HG03439 (cell line): ENCODE measurements around the gene CACFD1.
A peak's percentile ranks its signal among the peaks of the same experiment; 100 is the strongest.
"Not testable (repeated sequence)": the region's sequence is repeated elsewhere in the genome, so short reads cannot be mapped to it uniquely, and the experiment has no call there.

Source experiments
- ATAC-seq: cut with Tn5 transposase; IDR thresholded peaks from one replicate; pipeline ENCODE4 v1.9.1; 2021; ENCODE audit warnings: mild to moderate bottlenecking, moderate library complexity; ENCODE audit not compliant: unreplicated experiment

Gene CACFD1

DNA sequence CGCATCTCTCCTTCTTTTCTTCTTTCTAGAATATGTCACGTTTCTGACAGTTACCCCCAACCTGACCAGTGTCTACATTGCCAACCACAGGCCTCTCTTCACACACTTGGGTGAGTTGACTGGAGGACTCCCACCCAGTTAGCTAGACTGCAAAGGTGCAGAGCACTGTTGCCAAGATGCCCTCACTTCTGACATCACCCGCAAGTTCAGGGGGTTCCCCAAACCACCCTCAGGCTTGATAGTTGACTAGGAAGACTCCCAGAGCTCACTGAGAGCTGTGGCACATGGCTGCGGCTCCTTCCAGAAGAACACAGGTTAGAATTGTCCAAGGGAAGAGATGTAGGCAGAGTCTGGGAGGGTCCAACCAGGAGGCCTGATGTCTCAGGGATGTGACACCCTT lies 20.4 kb upstream of the CACFD1 start:
- no peak for ATAC-seq

DNA sequence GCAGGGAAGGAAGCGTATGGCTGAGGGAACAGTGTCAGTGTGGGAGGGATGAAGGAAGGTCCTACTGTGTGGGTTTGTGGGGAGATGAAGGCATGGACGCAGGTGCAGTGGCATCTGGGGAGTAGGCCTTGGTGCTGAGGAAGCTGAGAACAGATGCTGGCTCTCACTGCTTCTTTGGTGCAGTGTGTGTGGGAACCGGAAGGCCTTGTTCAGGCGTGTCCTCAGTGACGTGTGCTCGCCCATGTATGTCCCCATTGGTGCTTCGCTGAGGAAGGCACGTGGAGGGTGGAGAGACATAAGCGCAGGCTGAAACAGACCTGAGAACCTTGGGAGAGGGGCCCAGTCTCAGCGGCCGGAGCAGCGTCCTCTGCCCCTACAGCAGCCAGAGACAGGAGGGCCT lies 18.9 kb upstream of the CACFD1 start:
- ATAC-seq = no peak

DNA sequence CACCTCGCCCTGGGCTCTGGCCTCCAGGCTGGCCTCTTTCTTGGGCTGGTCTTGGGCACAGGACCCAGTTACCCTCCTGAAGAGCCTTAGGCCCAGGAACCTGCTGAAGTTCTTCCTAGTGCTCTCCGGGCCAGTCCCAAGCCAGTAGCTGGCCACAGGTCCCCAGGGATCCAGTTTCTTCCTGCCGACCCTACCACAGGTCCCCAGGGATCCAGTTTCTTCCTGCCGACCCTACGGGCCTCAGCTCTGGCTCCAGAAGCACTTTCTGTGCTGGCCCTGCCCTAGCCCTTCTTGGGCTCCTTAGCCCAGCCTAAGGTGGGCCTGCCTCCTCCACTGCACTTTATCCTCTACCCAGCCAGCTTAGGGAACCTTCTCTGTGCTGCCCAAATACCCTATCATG lies 18.2 kb upstream of the CACFD1 start:
- no peak for ATAC-seq

DNA sequence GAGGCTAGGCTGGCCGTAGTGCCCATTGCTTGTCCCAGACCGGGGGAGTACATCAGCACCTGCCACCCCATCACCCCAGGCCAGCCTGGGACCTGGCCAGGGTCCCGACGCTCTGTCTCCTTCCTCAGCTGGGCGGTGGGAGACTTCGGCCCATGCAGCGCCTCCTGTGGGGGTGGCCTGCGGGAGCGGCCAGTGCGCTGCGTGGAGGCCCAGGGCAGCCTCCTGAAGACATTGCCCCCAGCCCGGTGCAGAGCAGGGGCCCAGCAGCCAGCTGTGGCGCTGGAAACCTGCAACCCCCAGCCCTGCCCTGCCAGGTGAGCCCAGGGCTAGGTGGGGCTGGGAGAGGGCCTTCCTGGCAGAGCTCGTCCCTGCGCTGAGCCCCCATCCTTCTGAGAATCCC lies 16.5 kb upstream of the CACFD1 start:
- no peak for ATAC-seq

DNA sequence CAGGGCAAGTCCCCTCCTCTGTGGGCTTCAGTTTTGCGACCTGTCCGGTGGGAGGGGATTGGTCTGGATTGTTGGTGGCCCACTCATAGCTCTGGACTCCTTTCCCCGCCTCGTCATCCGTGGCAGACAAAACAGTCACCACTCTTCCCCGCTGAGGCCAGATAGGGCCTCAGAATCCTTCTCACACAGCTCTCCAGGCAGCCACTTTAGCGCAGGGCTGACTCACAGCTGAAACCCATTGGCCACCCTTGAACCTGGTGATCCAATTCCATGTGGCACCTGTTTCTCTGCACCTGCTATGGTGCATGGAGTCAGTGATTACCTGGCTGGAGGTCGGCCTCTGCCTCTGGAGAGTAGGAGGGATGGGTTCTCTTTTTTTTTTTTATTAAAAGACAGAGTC lies 15.8 kb upstream of the CACFD1 start:
- ATAC-seq = no peak

DNA sequence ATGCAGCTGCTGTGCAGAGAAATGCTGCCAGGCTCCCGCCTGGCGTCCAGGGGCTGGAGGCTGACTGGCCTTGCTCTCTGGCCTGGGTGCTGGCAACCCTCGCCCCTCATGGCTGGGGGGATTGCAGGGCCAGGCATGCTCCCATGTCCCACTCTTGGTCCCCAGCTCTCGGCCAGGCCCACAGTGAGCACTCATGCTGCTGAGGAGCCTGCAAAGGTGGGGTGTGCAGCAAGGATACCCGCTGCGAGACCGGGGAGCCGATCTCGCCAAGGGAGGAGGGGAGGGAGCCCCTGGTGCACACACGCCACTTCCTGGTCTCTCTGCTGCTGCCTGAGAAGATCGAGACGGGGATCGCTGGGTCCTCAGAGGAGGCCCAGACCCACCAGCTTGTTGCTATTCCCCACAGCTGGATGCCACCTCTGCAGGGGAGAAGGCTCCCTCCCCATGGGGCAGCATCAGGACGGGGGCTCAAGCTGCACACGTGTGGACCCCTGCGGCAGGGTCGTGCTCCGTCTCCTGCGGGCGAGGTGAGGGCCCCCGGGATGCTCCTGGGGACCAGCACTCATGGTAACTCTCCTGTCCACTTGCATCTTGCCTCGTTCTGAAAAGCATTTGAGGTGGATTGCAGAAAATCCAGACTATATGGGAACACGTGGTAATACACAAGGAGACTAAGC lies 14.3 kb upstream of the CACFD1 start:
- ATAC-seq = no peak

DNA sequence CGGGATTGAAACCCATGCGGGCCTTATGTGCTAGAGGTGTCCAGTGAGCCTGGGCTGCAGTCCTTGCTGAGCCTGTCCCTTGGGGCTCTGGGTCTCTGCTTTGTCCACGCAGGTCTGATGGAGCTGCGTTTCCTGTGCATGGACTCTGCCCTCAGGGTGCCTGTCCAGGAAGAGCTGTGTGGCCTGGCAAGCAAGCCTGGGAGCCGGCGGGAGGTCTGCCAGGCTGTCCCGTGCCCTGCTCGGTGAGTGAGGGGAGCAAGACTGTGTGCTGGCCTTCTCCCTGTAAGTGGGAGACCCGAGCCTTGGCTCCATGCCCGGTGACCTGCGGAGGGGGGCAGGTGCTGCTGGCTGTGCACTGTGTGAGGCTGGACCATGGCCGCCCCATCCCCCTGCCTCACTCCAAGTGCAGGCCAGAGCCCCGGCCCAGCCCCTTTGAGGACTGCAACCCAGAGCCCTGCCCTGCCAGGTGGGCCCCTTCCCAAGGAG lies 11.2 kb upstream of the CACFD1 start:
- no peak for ATAC-seq

DNA sequence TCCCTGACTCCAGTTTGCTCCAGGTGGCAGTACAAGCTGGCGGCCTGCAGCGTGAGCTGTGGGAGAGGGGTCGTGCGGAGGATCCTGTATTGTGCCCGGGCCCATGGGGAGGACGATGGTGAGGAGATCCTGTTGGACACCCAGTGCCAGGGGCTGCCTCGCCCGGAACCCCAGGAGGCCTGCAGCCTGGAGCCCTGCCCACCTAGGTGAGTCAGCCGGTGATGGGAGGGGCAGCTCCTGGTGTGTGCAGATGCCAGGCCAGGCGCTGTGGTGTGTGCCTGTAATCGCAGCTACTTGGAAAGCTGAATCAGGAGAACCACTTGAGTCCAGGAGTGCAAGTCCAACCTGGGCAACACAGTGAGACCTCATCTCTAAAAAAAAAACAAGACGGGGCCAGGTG lies 10.0 kb upstream of the CACFD1 start:
- ATAC-seq = no peak

DNA sequence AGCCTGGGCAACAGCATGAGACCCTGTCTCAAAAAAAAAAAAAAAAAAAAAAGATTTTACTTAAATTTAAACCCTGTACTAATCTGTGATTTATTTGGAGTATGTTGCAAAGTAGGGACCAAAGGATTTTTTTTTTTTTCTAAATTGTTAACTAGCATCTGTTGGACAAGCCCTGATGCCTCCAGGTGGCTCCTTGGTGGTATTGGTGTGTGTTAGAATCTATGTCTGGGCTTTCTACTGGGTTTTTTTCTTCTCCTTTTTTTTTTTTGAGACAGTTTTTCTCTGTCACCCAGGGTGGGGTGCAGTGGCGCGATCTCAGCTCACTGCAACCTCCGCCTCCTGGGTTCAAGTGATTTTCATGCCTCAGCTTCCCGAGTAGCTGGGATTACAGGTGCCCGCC lies 7.9 kb upstream of the CACFD1 start:
- ATAC-seq = not testable (repeated sequence)

DNA sequence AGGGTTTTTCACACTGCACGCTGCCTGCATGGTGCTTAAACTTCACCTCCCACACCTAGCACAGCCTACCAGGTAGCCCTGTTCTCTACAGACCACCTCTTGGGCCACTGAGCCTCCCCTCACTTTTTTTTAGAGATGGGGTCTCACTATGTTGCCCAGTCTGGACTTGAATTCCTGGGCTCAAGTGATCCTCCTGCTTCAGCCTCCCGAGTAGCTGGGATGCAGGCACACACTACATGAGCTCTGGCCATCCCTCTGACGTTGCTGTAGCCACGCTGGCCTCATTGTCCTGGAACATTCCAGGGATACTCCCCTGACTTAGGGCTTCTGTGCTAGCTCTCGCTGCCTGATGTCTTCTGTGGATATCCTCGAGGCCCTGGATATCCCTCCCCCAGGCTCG lies 7.2 kb upstream of the CACFD1 start:
- no peak for ATAC-seq

DNA sequence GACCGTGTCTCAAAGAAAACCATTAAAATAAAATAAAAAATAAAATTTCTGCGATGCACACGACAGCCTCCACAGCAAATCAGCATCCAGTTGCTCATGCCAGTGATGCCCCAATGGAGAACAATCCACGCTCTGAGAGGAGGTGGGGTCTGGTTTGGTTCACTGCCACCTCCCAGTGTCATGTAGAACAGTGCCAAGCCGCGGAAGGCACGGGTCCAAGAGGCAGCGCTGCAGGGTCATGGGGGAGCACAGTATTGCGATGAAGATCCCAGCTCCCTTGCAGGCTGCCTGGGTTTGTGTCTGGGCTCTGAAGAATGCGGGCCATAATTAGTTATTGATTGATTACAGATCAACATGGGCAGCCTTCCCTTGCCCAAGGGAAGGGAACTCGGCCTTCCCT lies 6.1 kb upstream of the CACFD1 start:
- ATAC-seq = no peak

DNA sequence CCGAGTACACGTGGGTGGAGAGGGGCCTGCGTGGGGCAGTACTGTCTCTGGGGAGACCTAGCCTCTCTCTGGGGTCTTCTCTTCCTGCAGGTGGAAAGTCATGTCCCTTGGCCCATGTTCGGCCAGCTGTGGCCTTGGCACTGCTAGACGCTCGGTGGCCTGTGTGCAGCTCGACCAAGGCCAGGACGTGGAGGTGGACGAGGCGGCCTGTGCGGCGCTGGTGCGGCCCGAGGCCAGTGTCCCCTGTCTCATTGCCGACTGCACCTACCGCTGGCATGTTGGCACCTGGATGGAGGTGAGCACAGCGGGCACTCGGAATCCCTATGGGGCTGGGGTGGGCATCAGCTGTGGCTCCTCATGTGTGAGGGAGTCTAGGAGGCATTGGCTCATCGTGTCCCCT lies 5.5 kb upstream of the CACFD1 start:
- ATAC-seq = no peak

DNA sequence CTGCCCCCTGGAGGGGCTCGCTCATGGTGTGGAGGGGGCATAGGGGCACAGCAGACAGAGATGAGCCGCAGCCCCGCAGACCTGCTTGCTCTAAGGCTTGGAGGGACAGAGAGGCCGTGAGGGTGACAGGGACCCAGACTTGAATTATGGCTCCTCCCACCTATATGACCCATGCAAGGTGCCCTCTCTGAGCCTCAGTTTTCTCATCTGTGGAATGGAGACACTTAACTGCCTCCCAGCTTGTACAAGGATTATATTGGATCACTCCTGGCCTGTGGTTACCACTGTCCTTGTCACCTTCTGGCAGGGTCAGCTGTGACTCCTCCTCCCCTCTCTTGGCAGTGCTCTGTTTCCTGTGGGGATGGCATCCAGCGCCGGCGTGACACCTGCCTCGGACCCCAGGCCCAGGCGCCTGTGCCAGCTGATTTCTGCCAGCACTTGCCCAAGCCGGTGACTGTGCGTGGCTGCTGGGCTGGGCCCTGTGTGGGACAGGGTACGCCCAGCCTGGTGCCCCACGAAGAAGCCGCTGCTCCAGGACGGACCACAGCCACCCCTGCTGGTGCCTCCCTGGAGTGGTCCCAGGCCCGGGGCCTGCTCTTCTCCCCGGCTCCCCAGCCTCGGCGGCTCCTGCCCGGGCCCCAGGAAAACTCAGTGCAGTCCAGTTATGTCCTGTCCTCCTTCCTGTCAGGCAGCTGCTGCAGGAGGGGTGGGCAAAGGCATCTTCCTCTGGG lies 4.7 kb upstream of the CACFD1 start:
- ATAC-seq = no peak

DNA sequence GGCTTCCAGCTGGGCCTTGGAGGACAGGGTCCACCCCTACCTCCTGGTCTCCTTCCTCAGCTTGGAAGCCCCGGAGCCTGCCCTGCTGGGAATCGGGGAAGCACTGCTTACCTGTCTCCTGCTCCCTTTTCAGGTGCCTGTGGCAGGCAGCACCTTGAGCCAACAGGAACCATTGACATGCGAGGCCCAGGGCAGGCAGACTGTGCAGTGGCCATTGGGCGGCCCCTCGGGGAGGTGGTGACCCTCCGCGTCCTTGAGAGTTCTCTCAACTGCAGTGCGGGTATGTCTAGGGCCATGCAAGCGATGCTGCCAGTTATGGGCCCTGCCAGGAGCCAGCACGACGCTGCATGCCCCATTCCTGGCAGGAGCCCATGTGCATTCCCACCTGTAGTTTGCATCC lies 3.8 kb upstream of the CACFD1 start:
- ATAC-seq = no peak

DNA sequence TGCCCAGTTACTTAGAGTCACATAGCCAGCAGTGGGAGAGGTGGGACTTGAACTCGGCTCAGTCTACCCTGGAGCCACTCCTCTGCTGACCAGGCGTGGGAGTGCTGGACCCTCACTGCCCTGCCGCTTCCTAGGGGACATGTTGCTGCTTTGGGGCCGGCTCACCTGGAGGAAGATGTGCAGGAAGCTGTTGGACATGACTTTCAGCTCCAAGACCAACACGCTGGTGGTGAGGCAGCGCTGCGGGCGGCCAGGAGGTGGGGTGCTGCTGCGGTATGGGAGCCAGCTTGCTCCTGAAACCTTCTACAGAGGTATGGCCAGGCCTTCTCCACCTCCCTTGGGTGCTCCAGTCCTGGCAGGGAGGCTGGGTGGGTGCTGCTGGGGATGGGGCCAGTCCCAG lies 3.4 kb upstream of the CACFD1 start:
- ATAC-seq = no peak

DNA sequence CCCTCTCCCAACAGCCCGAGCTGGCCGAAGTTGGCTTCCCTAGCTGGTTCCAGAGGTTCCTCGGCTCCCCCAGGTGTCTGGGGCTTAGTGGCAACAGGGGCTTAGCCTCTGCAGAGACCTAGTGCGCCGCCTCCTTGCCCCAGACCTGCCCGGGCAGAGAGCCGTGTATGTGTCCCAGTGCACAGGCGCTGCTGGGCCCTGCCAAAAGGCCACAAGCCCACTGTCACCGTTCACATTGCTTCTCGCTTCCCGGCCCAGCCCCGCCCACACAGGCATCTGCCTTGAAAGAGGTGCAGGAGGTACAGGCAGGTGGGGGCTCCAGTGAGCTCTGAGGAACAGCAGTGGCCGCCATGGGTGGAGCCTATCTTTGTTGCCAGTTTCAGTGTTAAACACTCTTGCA lies 2.5 kb upstream of the CACFD1 start:
- ATAC-seq = no peak

DNA sequence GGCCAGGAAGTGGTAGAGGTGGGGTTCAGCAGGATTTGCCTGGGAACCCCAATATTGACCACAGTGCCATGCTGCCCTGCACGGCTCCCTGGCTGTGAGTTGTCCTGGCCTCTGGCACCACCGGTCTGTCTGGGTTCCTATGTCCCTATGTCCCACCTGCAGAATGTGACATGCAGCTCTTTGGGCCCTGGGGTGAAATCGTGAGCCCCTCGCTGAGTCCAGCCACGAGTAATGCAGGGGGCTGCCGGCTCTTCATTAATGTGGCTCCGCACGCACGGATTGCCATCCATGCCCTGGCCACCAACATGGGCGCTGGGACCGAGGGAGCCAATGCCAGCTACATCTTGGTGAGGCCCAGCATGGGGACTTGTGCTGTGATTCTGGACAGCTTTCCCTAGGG lies 2.0 kb upstream of the CACFD1 start:
- no peak for ATAC-seq

DNA sequence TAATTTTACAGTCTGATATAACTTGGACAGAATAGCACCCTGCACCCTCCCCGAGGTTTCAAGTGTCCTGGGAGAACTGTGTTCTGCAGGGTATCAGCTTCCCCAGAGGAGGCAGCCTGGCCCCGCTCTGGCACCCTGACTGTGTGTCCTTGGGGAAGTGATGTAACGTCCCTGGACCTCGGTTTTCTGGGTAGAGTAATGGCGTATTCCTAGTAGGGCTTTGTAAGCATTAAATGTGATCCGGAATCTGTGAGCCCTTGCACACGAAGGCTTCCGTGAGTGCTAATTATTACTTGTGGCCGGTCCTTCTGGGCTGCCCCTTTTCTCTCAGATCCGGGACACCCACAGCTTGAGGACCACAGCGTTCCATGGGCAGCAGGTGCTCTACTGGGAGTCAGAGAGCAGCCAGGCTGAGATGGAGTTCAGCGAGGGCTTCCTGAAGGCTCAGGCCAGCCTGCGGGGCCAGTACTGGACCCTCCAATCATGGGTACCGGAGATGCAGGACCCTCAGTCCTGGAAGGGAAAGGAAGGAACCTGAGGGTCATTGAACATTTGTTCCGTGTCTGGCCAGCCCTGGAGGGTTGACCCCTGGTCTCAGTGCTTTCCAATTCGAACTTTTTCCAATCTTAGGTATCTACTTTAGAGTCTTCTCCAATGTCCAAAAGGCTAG lies 1.0 kb upstream of the CACFD1 start:
- no peak for ATAC-seq

DNA sequence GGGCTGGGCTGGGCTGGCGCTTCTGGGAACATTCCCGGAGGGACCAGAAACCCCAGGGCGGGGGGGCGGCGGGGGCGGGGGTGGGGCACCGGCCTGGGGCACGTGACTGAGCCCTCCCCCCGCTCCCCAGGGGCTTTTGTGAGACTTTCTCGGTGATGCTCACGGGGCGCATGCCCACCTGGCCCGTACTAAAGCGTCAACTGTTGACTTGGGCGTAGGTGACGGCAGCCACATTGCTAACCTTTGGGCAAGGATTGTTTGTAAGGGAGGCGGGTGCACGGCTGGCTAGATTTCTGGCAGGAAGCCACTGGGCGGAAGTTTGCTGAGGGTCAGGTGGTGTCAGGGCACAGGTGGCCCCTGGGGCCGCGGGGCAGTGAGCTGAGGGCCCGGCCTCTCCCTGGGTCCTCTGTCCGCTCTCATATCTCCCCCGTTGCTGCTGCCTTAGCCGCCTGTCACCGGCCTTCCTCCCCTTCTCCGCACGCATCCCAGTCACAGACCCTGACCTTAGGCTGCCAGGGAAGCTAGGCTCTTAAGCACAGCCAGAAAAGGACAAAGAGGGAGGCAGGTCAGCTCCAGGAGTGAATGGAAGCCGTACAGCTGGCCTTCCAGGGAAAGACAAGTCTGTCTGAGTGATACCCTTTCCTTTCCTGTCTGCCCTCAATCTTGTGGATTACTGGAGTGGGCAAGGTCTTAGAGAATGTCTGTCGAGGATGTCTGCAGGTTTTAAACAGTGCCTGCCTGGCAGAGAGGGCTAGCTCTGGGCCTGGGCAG lies 812 bp downstream of the CACFD1 start:
- ATAC-seq = peak; percentile 23

DNA sequence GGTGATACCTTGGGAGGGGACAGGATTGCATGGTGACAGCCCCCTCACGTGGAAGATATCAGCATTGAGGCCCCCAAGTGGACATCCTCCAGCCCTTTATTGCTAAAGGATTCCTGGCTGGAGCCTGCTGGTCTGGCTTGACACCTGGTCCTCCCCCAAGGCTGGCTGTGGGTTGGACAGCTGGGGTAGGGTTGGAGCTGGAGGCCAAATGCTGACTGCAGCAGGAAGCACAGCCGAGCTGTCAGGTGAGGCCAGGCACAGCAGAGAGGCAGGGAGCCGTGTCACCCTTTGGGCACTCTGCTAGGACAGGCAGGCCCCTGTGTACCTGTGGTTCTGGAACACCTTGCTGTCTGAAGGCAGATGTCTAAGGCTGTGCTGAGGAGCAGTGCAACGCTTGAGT lies 2.2 kb downstream of the CACFD1 start:
- ATAC-seq = no peak

DNA sequence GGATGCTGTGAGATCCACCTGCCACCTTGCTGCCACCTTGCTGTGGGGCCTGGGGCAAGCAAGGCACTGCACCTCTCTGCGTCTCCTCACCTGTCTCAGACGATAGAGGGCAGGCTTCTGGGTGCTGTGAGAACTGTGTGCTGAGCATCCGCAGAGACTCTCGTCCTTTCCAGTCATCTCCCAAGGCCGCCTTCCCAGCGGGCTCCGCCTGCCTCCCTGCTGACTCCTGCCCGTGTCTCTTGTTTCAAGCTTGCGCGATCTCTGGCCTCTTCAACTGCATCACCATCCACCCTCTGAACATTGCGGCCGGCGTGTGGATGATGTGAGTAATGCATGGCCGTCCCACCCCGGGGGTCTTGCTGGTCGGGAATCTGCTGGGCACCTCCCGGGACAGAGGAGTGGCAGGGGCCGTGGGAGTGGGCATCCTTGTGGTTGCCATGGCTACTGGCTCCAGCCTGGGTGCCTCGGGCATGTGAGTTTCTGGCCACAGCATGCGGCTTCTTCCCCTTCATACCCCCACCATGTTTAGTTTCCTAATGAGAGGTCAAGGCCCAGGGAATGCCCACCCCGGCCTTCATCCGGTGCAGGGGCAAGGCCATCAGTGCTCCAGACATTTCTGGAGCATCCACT lies 3.6 kb downstream of the CACFD1 start:
- no peak for ATAC-seq
